Right cardiac atrium (tissue), 5 donors: Measurements from ENCODE around the gene TNFRSF1B. TPM values are rescaled to one million over a fixed set of nuclear protein-coding genes. Genes with fewer than 3 reads are reported as not detected.

Experiments
- ATAC-seq, 2 donors: fragments of 200-7000 bp; cut with Tn5 transposase; one replicate each; pipeline versions ENCODE4 v1.8.0 to v1.9.1; 2020; ENCODE audit warnings: moderate library complexity in 2 of 2, mild to moderate bottlenecking in 1 of 2
- DNase-seq, 3 donors: peaks; one replicate each; pipeline ENCODE4 v3.0.0-alpha.2; 2020
- H3K27ac ChIP-seq: one replicate; pipeline ENCODE4 v1.5.1; 2013; ENCODE audit warnings: mild to moderate bottlenecking, low read length, control low read depth, moderate library complexity
- H3K27me3 ChIP-seq: one replicate; pipeline ENCODE4 v1.6.1; 2013; ENCODE audit not compliant: control insufficient read depth, insufficient read depth
- H3K4me1 ChIP-seq: one replicate; pipeline ENCODE4 v1.6.1; 2013; ENCODE audit warnings: low read length; ENCODE audit not compliant: control insufficient read depth, insufficient read depth
- H3K4me3 ChIP-seq: one replicate; pipeline ENCODE4 v1.5.1; 2013; ENCODE audit warnings: low read length, control low read depth
- H3K9me3 ChIP-seq: one replicate; pipeline ENCODE4 v1.6.1; 2013; ENCODE audit warnings: low read length; ENCODE audit not compliant: control insufficient read depth
- WGBS: extraction: QIAGEN DNeasy Blood & Tissue Kit; methylation state at CpG from one replicate; pipeline ENCODE4 v1.1.7; 2013; 5-methylcytosine and 5-hydroxymethylcytosine counted together
- intact Hi-C, 4 donors: fragments of 100-400 bp; cut with DNase I; formaldehyde crosslinking; loops; one replicate each; pipeline versions ENCODE4 v1.11.0 to v1.14.0; 2022 to 2023
- polyA plus RNA-seq: library from polyadenylated mRNA; stranded (reverse); fragments of 200-250 nt; gene quantifications from one replicate; pipeline ENCODE4 v1.2.3, GENCODE V29; 2013
- total RNA-seq, 4 donors: library from RNA; stranded (reverse); fragmentation: NEBNext Ultra II Directional; extraction: Animal tissue kit (Norgen Biotek cat#: 25700); gene quantifications; one replicate each; pipeline ENCODE4 v1.2.1, GENCODE V29; 2021
- donor health status: healthy with polysubstance abuse.
- donor health status: DM: no; HTN: yes; CAD: no.
- donor health status: DM: no; HTN: no; CAD: no.
- donor health status: DM: no; HTN: yes; CAD: no; lungs with severe emphysema.
- donor health status: DM: yes; HTN: yes; CAD: no.

TNFRSF1B gene
- total and polyA plus RNA-seq, 5 donors: 11.6 to 25.4 (median 18.5) TPM

- no peaks in the 10 kb centered on the region for H3K27me3 ChIP-seq
- H3K4me1 ChIP-seq: peaks cover 21% of the 10 kb centered on the region
- no peak overlapping the region for H3K4me3 ChIP-seq
- intact Hi-C loops: no loop called here
- ATAC-seq (no peak), DNase-seq (peak in 2 of 3 donors; percentile 3 to 4)
- peak overlapping the region; percentile 59 for H3K27ac ChIP-seq
- 77% methylated on average over 5 of the region's 5 CpGs for WGBS
- H3K9me3 ChIP-seq: no peaks in the 10 kb centered on the region
Measured at GRCh38 chr1:12148958-12149790, 17.6 kb upstream of the TNFRSF1B start.

- H3K9me3 ChIP-seq: no peaks in the 10 kb centered on the region
- peak in 1 of 3 donors; percentile 1 for DNase-seq
- H3K4me1 ChIP-seq: peaks cover 21% of the 10 kb centered on the region
- H3K4me3 ChIP-seq: no peak overlapping the region
- no peak for ATAC-seq
- intact Hi-C loops: no loop called here
- H3K27me3 ChIP-seq: no peaks in the 10 kb centered on the region
- 88% methylated on average over 6 of the region's 6 CpGs for WGBS
- H3K27ac ChIP-seq: no peak overlapping the region
Measured at GRCh38 chr1:12149791-12150175, 17.0 kb upstream of the TNFRSF1B start.

- WGBS: 75% methylated on average over 9 of the region's 9 CpGs
- H3K27ac ChIP-seq: peak overlapping the region; percentile 30
- peaks cover 21% of the 10 kb centered on the region for H3K4me1 ChIP-seq
- peak in 1 of 3 donors; percentile 47 for DNase-seq
- no peaks in the 10 kb centered on the region for H3K27me3 ChIP-seq
- intact Hi-C loops: no loop called here
- H3K9me3 ChIP-seq: no peaks in the 10 kb centered on the region
- no peak for ATAC-seq
- no peak overlapping the region for H3K4me3 ChIP-seq
Measured at GRCh38 chr1:12150456-12151200, 16.2 kb upstream of the TNFRSF1B start.

GRCh38 chr1:12151465-12151864 lies 15.3 kb upstream of the TNFRSF1B start:
- no peaks in the 10 kb centered on the region for H3K9me3 ChIP-seq
- intact Hi-C loops: no loop called here
- H3K4me1 ChIP-seq: peaks cover 21% of the 10 kb centered on the region
- ATAC-seq (no peak), DNase-seq (peak in 2 of 3 donors; percentile 9 to 33)
- 94% methylated on average over 2 of the region's 2 CpGs for WGBS
- H3K27me3 ChIP-seq: no peaks in the 10 kb centered on the region
- H3K27ac ChIP-seq: no peak overlapping the region
- H3K4me3 ChIP-seq: no peak overlapping the region

GRCh38 chr1:12152113-12152891 lies 14.5 kb upstream of the TNFRSF1B start:
- DNase-seq (peak in 1 of 3 donors; percentile 12), ATAC-seq (no peak)
- intact Hi-C loops: no loop called here
- 87% methylated on average over 7 of the region's 7 CpGs for WGBS
- Histone ChIP-seq H3K4me1 (peaks cover 18% of the 10 kb centered on the region), H3K9me3 (no peaks in the 10 kb centered on the region), H3K27ac (no peak overlapping the region), H3K27me3 (no peaks in the 10 kb centered on the region), H3K4me3 (no peak overlapping the region)

- peak; percentile 67 to 83 (median 77) for DNase-seq
- Histone ChIP-seq H3K27me3 (no peaks in the 10 kb centered on the region), H3K4me3 (no peak overlapping the region), H3K9me3 (no peaks in the 10 kb centered on the region), H3K4me1 (peaks cover 14% of the 10 kb centered on the region), H3K27ac (peak overlapping the region; percentile 86)
- peak; percentile 78 to 83 for ATAC-seq
- WGBS: 56% methylated on average over 13 of the region's 13 CpGs
- intact Hi-C loops: no loop called here
Measured at GRCh38 chr1:12153181-12153785, 13.5 kb upstream of the TNFRSF1B start.

- Histone ChIP-seq H3K27me3 (no peaks in the 10 kb centered on the region), H3K4me1 (peaks cover 10% of the 10 kb centered on the region)
Measured at GRCh38 chr1:12155328-12155727, 11.5 kb upstream of the TNFRSF1B start.

GRCh38 chr1:12157366-12158231 lies 9.2 kb upstream of the TNFRSF1B start:
- Histone ChIP-seq H3K27me3 (no peaks in the 10 kb centered on the region), H3K27ac (no peak overlapping the region), H3K9me3 (no peaks in the 10 kb centered on the region), H3K4me3 (no peak overlapping the region), H3K4me1 (peaks cover 16% of the 10 kb centered on the region)
- DNase-seq (peak in 2 of 3 donors; percentile 36 to 38), ATAC-seq (no peak)
- intact Hi-C loops: no loop called here
- WGBS: 67% methylated on average over 10 of the region's 10 CpGs

More at GRCh38 chr1:12155328-12155727, 11.5 kb upstream of the TNFRSF1B start:
- no peak overlapping the region for H3K4me3 ChIP-seq
- 97% methylated on average over 2 of the region's 2 CpGs for WGBS
- DNase-seq (no peak), ATAC-seq (no peak)
- H3K9me3 ChIP-seq: no peaks in the 10 kb centered on the region
- intact Hi-C loops: no loop called here
- H3K27ac ChIP-seq: no peak overlapping the region

- no peaks in the 10 kb centered on the region for H3K9me3 ChIP-seq
- H3K4me3 ChIP-seq: no peak overlapping the region
- peaks cover 16% of the 10 kb centered on the region for H3K4me1 ChIP-seq
- no peak overlapping the region for H3K27ac ChIP-seq
- H3K27me3 ChIP-seq: no peaks in the 10 kb centered on the region
- WGBS: 72% methylated on average over 22 of the region's 22 CpGs
- intact Hi-C loops: no loop called here
- ATAC-seq (no peak), DNase-seq (peak in 2 of 3 donors; percentile 35 to 38)
Measured at GRCh38 chr1:12158357-12159092, 8.3 kb upstream of the TNFRSF1B start.
